Inflammatory macrophage treated with lipopolysaccharide for 1 hour (primary cell): ENCODE results near the gene SUZ12.
"Not testable (repeated sequence)": the region's sequence is repeated elsewhere in the genome, so short reads cannot be mapped to it uniquely, and the experiment has no call there.

Experiments used
- DNase-seq, 2 donors: peaks; one replicate each; pipeline ENCODE4 v3.0.0-alpha.2; 2020 to 2022

SUZ12 gene

DNA sequence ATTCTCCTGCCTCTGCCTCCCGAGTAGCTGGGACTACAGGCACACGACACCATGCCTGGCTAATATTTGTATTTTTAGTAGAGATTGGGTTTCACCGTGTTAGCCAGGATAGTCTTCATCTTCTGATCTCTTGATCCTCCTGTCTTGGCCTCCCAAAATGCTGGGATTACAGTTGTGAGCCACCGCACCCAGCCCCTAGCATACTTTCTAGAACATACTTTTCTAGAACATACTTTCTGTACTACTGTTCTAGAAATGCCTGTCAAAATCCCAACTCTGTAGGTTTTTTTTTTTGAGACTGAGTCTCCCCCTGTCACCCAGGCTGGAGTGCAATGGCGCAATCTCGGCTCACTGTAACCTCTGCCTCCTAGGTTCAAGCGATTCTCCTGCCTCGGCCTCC is 27.3 kb downstream of the SUZ12 start:
- DNase-seq = not testable (repeated sequence)

DNA sequence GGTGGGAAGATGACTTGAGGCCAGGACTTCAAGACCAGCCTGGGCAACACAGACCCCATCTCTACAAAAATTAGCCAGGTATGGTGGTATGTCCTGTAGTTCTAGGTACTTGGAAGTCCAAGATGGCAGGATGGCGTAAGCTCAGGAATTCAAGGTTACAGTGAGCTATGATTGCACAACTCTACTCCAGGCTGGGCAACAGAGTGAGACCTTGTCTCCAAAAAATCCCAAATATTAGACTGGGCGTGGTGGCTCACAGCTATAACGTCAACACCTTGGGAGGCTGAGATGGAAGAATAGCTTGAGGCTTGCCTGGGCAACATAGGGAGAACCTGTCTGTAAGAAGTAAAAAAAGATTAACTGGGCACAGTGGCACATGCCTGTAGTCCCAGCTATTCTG is 30.8 kb downstream of the SUZ12 start:
- no peak for DNase-seq

DNA sequence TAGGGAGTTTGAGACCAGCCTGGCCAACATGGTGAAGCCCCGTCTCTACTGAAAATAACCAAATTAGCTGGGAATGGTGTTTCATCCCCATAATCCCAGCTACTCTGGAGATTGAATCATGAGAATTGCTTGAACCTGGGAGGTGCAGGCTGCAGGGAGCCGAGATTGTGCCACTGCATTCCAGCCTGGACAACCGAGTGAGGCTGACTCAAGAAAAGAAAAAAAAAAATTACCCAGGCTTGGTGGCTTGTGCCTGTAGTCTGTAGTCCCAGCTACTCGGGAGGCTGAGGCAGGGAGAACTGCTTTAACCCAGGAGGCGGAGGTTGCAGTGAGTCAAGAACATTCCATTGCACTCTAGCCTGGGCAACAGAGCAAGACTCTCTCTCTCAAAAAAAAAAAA is 33.6 kb downstream of the SUZ12 start:
- not testable (repeated sequence) for DNase-seq

DNA sequence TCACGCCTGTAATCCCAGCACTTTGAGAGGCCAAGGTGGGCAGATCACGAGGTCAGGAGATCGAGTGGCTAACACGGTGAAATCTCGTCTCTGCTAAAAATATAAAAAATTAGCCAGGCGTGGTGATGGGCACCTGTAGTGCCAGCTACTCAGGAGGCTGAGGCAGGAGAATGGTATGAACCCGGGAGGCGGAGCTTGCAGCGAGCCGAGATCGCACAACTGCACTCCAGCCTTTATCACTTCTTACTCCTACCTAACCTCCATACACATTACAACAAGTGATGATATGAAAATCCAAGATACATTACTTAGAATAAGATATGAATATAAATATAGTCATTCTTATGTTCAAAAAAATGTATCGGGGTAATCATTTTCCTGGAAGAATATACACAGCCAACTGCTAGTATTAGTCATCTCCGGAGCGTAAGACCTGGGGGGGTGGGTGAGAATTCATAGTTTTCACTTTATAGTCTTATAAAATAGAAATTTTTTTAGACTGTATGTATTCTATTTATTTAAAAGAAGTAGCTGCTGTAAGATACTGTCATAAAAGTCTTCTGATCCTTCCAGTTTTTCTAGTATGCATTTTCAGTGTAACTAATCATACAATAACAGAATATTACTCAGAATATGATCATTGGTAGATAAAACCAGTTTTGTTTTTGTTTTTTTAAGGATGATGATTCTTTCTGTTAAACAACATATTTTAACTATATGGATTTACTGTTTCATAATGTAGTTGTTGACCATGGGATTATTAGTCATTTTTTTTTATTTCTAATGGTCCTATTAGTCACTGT is 37.7 kb downstream of the SUZ12 start:
- DNase-seq = not testable (repeated sequence)

DNA sequence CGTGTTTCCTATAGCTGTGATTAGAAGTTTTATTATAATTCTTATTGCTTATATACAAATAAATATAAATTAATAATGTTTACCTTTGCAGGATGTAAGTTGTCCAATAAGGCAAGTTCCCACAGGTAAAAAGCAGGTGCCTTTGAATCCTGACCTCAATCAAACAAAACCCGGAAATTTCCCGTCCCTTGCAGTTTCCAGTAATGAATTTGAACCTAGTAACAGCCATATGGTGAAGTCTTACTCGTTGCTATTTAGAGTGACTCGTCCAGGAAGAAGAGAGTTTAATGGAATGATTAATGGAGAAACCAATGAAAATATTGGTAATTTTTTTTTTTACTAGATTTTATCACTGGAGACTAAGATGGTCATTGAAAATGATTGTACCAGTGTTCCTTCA is 38.6 kb downstream of the SUZ12 start:
- DNase-seq = not testable (repeated sequence)

DNA sequence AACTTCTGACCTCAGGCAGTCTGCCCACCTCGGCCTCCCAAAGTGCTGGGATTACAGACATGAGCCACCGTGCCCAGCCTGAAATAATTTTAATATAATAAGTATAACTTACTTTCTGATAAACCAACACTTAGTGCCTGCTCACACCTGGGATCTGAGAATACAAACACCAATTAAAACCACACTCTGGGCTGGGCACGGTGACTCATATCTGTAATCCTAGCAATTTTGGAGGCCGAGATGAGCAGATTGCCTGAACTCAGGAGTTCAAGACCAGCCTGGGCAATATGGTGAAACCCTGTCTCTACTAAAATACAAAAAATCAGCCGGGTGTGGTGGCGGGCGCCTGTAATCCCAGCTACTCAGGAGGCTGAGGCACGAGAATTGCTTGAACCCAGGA is 55.0 kb downstream of the SUZ12 start:
- DNase-seq = not testable (repeated sequence)

DNA sequence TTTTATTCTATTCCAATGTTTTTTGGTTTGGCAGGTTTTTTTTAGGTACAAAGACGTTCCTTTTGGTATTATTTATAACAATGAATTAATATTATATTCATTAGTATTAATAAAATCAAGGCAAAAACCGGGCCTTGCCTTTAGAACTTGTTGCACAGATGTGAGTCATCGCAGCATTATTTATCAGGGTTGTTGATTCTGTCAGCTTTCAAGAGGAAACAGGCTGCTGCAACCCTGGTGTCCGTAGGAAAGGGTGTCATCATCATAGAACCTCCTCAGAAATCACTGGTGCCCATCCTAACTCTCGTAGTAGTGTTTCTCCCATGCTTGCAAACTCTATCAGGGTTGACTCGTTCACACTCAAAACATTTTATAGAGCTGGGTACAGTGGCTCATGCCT is 60.2 kb downstream of the SUZ12 start:
- no peak for DNase-seq

DNA sequence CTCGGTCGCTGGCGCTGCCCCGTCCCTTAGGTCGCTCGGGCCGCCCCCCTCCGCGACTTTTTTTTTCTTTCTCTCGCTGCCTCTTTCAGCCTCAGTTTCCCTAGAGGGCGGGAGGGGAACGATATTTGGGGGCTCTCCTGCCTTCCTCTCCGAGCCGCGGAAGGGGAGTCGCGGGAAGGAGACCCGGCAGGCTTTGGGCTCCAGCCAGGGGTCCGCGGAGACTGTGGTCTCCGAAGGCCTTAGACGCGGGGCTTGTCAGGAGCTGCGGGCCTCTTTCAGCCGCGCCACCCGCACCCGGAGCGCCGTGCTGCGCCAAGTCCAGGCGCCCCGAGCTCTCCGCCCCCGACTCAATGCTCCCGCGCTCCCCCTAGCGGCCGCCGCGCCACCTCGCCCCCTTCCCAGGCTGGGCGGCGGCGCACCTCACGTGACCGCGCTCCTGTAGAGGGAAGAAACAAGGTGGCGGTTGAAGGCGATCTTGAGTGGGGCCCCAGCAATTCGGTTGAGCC is 70.2 kb downstream of the SUZ12 start, which contains the start of gene LRRC37B:
TSS of gene LRRC37B (plus strand) at position 427 of the 506 bp plus-strand sequence. CDS start 14,010 bp downstream, outside the sequence.
- peak; percentile 69 to 91 for DNase-seq

DNA sequence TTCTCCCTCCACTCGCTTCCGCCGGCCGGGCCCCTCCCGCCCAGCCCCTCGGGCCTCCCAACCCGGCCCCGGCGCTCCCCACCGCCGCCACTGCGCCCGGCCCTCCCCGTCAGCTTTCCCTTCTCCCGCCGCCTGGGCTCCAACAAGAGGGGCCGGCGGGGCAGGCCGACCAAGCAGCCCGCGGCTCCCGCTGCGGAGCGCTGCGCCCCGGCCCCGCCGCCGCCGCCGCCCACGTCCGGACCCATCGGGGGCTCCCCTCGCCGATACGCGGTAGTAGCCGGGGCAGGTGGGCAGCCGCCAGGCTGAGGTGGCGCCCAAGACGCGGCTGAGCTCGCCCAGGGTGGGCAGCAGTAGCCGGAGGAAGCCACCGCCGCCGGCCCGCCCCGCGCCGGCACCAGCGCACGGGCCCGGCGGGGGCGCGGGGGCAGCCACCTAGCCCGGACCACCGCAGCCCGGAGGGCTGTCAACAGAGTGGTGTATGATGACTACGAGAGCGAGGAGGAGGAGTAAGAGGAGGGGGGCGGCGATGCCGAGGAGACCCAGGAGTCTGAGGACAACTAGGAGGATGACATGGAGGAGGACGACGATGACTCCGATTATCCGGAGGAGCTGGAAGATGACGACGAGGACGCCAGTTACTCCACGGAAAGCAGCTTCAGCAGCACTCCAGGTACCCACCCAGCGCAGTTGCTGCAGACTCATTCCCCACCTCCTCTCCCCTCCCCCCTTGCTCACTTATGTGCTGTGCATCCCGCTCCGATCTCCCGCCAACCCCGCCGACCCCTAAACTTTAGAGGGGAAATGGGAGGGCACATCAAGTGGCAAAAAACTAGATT is 70.9 kb downstream of the SUZ12 start:
- no peak for DNase-seq

DNA sequence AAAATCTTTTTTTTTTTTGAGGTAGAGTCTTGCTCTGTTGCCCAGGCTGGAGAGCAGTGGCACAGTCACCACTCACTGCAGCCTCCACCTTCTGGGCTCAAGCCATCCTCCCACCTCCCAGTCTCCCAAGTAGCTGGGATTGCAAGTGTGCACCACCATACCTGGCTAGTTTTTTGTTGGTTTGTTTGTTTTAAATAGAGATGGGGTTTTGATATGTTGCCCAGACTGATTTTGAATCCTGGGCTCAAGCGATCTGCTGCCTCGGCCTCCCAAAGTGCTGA is 72.4 kb downstream of the SUZ12 start:
- no peak for DNase-seq

DNA sequence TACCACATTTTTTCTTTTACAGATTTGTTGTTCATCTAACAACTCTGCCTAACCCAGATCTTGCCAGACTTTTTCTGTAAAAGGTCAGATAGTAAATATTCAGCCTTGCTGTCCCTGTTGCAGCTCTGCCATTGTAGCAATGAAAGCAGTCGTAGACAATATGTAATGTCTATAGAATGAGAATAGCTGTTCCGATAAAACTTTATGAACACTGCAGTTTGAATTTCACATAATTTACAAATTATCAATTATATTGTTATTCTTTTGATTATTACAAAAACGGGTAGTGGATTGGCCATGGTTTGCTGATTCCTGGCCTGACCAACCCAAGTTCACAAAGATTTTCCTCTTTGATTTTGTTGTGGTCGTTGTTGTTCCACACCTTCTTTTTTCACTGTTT is 73.3 kb downstream of the SUZ12 start:
- no peak for DNase-seq

DNA sequence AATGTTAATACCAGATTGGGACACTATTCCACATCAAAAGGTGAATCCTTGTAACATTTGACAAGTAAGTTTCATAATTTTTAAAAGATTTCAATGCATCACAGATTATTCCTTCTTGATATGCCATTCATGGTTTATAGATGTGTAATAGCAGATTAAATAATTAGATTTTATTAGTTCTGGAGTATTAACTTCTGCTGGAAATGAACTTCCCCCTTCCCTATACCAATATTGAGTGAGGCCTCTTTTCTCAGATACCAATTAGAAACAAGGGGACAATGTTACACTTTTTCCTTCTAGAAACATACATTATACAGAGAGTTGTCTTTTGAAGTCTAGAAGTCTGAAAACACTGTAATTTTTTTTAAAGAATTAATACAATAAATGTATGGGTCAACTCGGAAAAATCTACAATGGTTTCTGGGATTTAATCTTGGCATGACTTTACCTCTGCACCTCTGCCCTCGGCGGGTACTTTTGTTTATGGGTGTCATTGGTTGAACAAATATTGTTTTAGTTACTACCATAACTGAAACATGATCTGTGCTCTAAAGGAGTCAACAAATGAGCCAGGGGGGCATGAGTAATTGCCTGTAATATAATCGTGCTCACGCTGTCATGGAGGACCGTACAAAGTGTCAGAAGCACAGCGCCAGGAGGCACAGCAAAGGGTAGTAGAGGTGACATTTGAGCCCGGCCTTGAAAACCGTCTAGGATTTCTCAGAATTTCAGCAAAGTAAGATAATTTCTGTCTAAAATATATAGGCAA is 78.6 kb downstream of the SUZ12 start:
- no peak for DNase-seq

DNA sequence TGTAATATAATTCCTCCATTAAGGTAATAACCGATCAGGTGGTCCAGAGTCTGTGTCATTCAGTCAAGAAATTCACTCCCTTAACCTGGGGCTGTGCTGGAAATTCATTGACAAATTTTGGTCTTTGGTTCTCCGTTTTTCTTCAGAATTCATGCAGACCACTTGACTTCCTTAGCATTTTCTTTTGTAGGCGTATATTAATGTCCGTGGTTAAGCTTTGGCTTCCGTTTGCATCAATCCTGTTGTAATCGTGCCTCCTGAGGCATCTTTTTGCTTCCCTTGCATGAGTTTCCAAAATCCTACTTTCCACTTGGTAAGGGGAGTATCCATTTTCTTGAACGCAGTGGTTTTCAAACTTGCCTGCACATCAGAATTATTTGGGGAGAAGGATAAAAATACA is 79.4 kb downstream of the SUZ12 start:
- peak; percentile 59 to 60 for DNase-seq

DNA sequence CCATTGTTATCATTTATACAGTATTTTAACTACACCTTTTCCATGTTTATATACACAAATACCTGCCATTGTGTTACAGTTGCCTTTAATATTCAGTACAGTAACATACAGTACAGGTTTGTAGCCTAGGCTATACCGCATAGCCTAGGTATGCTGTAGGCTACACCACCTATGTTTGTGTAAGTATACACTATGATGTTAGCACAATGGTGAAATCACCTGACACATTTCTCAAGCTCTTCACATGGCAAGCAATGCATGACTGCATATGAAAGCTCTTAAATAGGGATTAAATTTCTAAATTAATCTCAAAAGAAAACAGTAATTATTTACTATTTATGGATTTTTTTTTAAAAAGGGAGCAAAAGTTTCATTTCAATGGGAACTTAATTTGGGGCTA is 82.4 kb downstream of the SUZ12 start:
- DNase-seq = no peak

DNA sequence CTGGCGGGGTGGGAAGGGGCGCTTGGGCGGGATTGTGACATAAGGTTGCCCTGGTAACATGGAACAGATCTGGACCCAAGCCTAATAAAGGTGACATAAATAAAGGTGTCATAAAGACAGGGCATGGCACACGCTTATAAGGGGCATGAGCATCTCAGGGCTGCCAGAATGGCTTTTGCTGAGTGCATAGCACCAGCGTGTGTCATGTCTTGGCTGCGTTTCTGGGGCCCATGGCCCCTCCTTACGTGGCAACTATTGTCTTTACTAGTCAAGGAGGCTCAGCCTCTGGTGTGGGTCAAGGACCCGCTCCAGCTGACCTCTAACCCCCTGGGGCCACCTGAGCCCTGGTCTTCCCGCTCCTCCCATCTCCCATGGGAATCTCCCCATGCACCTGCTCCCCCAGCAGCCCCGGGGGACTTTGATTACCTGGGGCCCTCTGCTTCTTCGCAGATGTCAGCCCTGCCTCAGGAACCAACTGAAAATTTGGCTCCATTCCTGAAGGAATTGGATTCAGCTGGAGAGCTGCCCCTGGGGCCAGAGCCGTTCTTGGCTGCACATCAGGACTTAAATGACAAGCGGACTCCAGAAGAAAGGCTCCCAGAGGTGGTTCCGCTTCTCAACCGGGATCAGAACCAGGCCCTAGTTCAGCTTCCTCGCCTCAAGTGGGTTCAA is 84.3 kb downstream of the SUZ12 start:
- DNase-seq = no peak

DNA sequence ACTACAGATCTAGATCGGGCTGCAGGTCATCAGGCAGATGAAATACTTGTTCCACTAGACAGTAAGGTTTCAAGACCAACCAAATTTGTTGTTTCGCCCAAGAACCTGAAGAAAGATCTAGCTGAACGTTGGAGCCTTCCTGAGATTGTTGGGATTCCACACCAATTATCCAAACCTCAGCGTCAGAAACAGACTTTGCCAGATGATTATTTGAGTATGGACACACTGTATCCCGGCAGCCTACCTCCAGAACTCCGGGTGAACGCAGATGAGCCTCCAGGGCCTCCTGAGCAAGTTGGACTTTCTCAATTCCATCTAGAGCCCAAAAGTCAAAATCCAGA is 84.8 kb downstream of the SUZ12 start:
- DNase-seq = no peak

DNA sequence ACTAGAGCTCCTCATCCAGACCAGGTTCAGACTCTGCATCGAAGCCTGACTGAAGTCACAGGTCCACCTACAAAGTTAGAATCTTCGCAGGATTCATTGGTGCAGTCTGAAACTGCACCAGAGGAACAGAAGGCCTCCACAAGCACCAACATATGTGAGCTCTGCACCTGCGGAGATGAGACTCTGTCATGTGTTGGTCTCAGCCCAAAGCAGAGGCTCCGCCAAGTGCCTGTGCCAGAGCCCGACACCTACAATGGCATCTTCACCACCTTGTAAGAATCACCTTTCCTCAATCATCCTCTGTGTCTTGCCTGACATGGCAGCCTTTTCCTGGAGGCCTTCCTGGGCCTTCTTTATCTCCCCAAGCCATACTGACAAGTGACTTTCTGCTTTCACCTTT is 85.7 kb downstream of the SUZ12 start:
- not testable (repeated sequence) for DNase-seq

DNA sequence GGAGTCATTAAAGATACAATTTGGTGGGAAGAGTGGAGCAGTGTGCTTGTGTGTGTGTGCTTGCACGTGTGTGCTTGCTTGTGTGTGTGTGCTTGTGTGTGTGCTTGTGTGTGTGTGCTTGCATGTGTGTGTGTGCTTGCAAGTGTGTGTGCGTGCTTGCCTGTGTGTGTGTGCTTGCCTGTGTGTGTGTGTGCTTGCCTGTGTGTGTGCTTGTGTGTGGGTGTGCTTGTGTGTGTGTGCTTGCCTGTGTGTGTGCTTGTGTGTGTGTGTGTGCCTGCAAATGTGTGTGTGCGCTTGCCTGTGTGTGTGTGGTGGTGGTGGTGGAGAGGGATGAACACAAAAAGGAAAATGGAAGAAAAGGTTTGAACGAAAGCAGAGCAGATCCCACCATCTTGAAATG is 90.5 kb downstream of the SUZ12 start:
- not testable (repeated sequence) for DNase-seq

DNA sequence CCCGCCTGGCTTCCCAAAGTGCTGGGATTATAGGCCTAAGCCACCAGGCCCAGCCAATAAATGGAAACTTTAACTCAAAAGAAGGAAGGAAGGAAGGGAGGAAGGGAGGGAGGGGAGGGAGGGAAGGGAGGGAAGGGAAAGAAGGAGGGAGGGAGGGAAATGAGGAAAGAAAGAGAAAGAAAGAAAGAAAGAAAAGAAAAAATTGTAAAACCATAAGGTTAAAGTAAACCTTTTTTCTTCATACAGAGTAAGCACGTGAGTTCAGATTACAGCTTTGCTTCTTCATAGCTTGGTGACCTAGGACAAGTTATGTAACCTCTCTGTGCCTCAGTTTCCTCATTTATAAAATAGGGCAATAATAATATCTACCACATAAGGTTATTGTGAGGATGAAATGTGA is 96.4 kb downstream of the SUZ12 start:
- no peak for DNase-seq

DNA sequence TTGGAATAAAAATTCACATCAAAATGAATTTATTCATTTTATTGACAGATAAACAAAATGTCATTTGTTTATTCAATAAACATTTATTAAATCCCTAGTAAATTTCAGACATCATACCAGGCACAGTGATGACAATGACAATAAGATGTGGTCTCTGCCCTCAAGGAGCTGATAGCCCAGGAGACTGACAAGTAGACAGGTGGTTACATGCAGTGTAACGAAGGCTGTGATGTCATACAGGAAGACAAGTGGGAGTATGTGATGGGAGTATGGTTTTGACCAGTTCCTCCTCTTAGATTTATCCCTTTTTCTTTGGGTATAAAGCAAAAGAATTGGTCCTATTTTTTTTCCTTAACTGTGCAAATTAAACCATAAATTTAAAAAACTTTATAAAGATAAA is 97.0 kb downstream of the SUZ12 start:
- peak in 1 of 2 donors; percentile 1 for DNase-seq

DNA sequence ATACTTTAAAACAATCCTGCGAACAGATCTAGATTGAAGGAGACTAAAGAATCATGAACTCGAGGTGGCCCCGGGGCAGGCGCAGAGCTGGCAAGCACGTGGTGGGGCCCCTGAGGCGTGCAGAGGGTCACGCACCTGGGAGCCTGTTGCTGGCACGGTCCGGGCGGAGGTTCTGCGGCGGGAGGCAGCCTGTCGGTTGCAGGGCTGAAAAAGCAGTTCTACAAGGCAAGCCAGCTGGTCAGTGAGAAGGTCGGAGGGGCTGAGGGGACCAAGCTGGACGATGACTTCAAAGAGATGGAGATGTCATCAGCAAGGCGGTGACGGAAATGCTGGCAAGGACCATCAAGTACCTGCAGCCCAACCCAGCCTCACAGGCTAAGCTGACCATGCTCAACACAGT is 103.4 kb downstream of the SUZ12 start:
- not testable (repeated sequence) for DNase-seq

DNA sequence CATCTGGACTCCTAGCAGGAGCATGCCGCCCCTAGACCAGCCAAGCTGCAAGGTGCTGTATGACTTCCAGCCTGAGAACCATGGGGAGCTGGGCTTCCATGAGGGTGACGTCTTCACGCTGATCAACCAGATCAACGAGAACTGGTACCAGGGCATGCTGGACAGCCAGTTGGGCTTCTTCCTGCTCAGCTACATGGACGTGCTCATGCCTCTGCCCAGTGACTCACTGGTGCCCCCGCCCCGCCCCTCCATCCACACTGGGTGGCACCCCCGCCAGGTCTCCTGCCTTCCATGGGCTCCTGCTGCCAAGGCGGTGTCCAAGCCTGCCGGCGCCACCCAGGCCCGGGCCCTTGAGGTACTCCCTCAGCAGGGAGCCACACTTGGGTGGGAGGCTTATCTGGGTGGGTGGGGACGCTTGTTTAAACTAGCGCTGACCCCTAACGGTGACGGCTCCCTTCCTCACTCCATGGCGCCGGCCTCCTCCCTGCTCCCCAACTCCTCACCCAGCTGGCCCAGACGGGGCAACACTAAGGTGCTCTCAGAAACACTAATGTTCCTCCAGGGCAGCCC is 104.6 kb downstream of the SUZ12 start:
- not testable (repeated sequence) for DNase-seq
